Activated gamma-delta T cell treated with Interleukin-2 at 50 U/mL for 16 hours (primary cell): ENCODE results near the gene RAI1.
"Not testable (repeated sequence)": the region's sequence is repeated elsewhere in the genome, so short reads cannot be mapped to it uniquely, and the experiment has no call there.

Experiments used
- DNase-seq: peaks from one replicate; pipeline ENCODE4 v3.0.0-alpha.2; 2020

Gene RAI1

DNA sequence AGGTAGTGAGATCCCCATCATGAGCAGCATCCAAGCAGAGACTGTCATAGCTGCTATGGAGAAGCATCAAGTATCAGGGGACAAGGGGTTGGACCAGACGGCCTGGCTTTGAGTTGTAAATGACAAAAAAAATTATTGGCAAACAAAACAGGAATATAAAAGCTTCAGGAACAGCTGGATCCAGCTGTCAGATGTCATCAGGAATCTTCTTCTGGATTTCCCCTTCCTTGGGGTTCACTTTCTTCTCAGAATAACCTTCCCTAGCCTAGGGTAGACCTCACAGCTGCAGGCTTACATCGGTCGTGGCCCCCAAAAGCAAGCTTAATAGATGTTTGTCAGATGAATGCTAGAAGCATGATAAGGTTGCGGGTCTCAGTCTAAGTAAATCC, 17.2 kb upstream of the RAI1 start:
- DNase-seq = no peak

DNA sequence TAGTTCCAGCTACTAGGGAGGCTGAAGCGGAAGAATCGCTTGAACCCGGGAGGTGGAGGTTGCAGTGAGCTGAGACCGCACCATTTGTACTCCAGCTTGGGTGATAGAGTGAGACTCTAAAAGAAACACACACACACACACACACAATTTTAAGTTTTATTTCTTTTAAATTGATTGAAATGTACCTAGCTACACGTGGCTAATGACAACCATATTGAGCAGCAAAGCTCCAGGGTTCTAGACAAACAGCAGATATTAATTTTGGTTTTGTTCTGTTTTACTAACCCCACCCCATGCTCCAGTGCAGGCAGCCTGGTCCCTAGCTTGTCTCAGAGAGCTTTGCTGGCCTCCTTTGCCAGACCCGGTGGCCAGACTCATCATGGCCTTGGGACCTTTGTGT, 16.0 kb upstream of the RAI1 start:
- DNase-seq = no peak

DNA sequence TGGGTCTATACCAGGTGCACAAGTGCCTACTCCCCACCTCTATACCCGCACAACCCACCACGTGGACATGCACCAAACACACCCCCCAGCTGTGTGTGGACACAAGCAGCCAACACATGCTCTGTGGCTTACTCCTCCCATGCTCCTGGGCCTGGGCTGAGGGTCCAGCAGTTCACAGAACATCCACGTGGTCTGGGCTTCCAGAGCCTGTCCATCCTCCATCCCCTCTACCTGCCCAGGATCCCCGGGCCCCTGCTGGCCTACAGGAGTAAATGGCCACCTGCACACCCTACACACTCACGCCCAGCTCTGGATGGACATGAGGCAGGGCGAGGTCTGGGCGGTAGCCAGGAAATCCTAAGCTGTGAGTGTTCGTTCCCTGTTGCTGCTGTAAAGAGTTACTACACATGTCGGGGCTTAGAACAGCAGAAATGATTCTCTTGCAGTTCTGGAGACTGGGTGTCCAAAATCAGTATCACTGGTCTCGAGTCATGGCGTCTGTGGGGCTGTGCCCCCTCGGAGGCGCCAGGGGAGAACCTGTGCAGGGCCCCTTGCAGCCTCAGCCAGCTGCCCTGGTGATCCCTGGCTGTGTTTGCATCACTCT, 15.0 kb upstream of the RAI1 start:
- no peak for DNase-seq

DNA sequence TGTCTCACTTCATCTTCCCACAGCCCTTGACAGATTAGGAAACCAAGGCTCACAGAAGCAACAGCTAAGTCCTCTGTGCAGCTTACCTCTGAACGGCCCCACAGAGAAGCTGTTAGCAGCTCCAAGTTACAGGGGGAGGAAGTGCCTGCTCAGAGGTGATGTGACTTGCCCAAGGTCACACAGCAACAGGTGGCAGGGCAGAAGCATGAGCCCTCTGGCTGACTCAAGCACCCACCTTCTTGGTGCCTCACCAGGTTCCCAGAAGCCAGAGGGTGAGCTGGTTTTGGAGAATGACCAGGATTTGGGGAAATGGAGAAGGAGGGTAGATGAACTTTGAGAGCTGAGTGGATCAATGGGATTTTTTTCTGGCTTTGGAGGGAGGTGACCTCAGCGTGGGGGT, 14.0 kb upstream of the RAI1 start:
- DNase-seq = no peak

DNA sequence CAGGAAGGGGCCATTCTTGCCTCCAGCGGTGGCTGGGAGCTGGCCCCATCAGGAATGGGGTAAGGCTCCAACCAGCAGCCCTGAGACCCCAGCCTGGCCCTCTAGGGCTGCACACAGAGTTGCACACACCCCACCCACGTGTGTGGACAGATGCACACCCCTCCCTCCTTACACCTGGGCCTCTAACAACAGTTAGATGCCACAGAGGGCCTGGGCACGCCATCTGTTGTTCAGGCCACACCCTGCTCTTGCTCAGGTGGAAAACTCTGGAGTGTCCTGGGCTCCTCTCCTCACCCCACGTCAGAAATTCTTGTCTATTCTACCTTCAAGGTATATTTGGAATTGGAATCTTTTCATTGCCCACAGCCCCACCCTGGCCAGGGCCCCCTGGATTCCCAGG, 13.3 kb upstream of the RAI1 start:
- DNase-seq = no peak

DNA sequence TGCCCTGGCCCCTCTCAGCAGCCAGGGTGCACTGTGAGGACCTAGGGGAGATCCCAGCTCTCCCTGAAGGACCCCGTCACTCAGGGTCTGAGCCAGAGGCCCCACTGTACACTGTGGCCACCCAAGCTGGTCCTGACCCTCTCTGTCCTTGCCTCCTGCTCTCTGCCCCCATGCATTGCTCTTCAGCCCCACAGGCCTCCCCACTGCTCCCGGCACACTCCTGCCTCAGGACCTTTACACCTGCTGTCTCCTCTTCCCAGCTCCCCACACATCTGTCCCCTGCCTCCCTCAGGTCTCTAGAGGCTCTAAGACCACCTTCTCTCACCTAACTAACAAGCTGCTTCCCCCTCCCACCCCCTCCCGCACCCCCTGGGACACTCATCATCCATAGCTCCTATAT, 12.9 kb upstream of the RAI1 start:
- no peak for DNase-seq

DNA sequence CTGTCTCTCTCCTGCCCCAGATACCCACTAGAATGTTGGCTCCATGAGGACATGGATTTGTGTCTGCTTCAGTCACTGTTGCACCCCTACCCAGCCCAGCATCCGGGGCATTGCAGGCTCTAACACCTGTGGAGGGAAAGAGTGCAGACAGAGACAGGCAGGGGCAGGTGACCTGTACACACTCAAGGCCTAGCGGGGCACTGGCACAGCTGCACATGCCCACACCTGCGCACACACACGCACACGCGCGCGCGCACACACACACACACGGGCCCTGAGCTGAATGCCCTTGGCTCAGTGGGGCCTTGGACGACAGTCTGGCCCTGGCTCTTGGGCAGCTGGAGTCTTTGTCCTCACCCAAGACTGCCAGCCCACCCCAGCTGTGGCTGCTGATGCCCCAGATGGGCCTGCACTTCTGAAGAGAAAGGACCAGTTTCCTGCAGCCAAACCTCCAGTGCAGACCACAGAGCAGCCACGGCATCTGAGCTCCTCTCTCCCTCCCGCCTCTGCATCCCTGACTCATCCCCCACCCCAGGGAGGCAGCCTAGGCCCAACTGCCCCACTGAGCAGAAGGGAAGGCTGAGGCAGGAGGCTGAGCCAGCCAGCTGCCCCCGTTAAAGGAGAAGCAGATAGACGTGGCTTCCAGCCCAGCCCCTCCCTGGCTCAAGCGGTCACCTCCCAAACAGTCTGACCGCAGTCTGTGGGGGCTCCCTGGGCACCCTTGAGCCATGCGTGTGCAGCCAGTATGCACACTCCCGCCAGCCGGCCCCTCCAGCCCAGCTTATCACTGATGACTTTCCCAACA, 12.3 kb upstream of the RAI1 start:
- DNase-seq = no peak

DNA sequence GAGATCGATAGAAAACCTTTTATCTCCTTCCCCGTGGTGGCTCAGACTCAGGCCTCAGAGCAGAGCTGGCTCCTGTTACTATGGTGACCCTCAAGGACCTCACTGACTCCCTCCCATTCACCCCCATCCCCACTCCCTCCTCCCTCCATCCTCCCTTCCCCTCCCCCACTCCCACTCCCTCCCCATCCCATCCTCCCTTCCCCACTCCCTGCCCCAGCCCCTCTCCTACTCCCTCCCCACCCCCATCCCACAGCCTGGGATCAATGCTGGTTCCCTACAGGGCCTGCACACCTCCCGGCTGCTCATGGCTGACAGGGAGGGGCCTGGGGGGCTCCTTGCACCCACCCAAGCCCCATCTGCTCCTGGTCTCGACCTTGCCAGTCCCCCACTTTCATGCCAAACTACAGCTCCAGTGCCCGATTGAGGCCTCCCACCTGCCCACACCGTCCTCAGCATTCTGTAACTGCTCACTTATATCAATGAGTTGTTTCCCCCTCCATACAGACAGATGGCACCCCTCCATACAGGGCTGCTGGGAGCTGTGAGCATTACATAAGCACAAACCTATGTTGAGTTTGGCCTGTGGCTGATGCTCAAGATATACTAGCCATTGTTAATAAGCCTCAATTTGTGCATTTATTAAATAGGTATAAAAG, 11.6 kb upstream of the RAI1 start:
- DNase-seq = no peak

DNA sequence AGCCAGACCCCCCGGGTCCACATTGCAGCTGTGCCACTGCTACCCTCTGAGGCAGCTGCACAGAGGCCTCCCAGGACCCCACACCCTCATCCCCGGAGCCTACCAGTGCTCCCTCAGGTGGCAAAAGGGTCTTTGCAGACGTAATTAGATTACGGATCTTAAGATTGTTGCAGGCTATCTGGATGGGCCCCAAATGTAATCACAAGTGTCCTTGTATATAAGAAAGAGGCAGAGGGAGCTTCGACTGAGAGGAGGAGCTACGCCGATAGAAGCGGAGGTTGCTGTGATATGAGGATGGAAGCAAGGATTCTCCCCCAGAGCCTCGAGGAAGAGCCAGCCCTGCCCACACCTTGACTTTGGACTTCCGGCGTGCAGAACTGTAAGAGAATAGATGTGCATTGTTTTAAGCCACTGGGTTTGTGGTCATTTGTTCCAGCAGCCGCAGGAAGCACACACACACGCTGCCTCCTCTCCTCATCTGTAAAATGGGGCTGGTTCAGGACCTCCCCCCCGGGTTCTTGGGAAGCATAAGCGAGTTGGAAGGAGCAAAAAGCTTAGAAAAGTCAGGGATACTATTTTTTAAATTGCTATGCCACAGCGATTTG, 10.5 kb upstream of the RAI1 start:
- DNase-seq = no peak

DNA sequence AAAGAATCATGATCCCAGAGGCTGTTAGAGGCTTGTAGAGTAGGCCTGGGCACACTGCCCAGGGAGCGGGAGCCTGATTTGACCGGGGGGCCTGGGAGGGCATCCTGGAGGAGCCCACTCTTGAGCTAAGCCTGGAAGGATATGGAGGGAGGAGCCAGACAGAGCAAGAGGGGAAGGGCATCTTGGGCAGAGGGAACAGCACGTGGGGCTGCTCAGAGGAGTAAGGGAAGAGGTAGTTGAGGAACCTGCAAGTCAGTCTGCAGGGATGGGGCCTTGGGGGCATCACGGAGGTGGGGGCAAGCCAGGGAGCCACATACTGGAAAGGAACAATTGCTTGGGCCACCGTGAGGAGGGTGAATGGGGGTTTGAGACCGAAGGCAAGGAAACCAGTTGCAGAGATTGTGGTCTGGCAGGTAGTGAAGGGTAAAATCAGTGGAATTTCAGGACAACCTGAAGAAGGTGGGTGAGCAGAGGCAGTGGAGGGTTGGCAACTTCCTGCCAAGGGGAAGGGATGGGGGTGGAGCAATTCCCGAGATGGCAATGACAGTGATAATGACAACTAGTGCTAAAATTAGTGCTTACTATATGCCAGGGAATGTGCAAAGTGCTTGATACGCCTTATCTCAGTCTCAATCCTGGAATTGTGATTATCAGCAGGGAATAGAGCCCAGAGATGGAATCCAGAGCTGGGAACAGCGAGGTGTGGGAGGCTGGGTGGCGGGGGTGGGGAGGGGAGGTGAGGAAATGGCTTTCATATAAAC, 9.7 kb upstream of the RAI1 start:
- DNase-seq = no peak

DNA sequence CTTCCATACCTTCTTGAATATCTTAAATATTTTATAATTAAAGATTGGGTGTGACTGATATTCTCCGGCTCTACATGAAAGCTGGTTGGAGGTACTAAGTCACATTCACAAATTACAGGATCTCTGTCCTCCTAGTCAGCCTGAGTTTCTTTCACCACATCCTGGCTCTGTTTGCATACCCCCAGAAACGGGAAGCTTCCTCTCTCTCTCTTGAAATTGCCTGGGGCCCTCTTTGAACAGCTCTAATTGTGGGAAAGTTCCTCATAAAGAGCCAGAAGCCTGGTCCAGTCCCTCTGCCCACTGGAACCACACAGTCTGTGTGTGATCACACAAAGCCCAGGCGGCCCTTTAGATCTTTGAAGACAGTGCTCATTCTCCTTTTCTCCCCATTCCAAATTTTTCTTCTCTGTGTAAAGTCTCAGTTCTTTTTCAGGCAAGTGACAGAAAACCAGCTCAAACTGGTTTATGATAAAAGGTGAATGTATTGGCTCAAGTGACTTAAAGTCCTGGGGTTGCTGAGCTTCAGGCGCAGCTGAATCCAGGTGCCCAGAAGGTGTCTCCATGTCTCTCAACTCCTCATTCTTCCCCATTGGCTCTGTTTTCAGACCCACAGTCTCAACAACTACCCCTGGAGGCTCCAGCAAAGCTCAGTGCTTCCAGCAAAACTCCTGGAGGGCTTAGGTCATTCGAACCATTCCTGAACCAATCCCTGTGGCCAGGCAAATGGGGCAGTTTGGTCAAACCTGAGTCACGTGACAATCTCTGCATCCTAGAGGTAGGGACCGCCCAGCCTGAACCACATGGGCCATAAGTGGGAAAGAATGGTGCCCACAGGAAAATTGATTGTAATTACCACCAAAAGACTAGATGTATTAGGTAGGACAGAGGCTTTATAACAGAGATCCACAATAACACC, 8.5 kb upstream of the RAI1 start:
- no peak for DNase-seq

DNA sequence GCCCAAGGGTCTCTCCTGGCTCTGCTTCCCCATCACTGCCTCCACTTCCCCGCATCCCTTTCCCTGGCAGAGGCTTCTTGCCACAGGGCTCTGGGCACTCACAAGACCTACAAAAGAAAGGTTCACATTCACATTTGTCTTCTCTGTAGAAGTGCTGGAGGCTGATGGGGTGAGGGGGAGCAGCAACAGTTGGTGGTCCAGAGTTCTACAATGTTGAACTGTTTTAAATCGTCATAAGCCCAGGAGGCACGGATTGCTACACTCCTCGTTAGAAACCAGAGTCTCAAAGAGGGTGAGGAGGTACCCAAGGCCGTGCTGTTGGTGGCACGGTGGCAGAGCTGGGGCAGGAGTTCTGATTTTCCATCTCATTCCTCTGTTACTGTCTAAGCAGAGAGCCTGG, 5.8 kb upstream of the RAI1 start:
- no peak for DNase-seq

DNA sequence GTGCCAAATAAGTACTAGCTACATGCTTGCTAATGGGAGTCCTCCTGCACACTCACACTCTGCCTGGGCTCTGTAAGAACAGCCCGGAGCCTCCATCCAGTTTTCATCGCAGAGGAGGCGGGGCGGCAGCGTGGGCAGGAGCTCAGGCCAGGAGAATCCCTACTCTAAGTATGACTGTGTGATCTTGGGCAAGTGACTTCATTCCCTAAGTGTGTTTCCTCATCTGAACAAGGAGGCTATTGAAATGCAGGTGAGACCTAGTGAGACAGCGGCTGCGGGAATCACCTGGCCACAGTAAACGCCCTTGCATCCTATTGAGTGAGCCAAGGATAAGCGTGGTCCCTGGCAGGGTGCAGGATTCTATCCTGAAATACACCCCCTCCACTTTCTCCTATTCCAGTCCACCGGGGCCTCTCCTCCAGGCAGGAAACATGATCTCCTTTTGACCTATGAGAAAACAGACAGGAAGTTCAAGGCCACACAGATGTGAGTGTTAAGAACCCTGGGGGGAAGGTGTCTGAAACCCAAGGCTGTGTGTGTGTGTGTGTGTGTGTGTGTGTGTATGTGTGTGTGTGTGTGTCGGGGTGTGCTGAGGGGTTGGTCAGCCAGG, 5.2 kb upstream of the RAI1 start:
- peak; percentile 37 for DNase-seq

DNA sequence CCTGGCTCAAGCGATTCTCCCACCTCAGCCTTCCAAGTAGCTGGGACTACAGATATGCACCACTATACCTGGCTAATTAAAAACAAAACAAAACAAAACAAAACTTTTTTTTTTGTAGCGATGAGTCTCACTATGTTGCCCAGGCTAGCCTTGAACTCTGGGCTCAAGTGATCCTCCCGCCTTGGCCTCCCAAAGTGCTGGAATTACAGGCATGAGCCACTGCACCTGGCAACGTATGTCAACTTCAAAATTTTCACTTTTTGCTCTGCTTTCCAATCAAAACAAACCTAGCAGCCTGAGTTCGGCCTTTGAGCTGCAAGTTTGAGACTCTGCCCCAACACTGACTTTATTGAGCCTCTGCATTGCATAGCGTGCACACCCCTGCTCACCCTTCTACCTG, 4.5 kb upstream of the RAI1 start:
- no peak for DNase-seq

DNA sequence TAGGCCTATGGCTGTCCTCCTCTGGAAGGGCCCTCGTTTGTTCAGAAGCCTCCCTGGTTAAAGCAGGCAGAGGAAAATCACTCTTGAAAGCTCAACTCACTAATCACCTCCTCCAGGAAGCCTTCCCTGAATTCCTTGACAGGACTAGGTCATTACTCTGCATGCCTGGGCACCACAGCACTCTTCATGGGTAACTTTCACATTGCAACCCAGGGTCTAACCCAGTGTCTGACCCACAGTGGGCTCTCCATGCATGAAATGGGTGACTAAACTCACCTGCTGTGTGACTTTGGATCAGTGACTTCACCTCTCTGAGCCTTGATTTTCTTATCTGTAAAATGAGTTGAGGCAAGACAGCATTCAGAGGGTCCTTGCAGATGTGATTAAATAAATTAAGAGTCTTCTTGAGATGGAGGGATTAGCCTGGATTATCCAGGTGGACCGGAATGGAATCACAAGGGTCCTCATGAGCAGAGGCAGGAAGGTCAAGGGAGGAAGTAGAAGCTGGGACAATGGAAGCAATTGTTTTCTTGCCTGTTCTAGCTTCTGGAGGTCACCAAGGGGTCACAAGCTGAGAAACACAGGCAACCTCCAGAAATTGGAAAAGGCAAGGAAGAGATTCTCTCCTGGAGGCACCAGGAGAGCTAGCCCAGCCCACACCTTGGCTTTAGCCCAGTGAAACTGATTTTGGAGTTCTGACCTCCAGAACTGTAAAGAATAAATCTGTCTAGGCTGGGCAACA, 3.8 kb upstream of the RAI1 start:
- no peak for DNase-seq

DNA sequence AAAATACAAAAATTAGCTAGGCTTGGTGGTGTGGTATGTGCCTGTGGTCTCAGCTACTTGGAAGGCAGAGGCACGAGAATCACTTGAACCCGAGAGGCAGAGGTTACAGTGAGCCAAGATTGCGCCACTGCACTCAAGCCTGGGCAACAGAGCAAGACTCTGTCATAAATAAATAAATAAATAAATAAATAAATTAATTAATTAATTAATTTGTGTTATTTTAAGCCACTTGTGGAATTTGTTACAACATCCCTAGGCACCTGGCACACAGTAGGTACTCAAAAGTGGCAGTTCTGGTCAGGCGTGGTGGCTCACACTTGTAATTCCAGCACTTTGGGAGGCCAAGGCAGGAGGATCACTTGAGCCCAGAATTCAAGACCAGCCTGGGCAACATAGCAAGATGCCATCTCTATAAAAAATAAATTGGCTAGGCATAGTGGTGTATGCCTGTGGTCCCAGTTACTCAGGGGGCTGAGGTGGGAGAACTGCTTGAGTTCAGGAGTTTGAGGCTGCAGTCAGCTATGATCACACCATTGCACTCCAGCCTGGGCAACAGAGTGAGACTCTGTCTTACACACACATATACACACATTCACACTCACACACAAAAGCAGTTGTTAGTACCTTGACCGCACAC, 3.1 kb upstream of the RAI1 start:
- not testable (repeated sequence) for DNase-seq

DNA sequence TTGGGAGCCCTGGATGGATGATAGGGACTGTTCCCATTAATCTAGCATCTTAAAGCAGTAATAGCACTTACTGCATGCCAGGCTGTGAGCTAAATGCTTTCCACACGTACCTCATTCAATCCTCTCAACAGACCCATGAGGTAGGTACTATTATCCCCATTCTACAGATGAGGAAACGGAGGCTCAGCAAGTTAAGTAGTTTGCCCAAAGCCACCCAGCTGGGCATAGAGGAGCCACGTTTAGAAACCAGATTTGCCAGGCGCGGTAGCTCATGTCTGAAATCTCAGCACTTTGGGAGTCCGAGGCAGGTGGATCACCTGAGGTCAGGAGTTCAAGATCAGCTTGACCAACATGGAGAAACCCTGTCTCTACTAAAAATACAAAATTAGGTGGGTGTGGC, 2.0 kb upstream of the RAI1 start:
- no peak for DNase-seq

DNA sequence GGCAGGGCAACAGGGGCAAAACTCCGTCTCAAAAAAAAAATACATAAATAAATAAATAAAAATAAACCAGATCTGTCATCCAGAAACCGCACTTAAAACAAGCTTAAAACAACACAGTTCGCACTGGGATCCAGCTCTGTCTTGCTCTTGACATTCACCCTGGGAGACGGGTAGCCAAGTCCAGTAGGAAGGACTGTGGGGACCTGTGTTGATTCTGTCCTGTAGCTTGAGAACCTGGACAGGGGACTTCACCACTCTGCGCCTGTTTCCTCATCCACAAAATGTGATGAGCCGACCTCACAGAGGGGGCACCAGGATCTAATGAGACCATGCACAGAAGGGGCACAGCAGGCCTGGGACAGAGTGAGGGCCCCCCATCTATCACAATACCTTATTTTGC, 1.5 kb upstream of the RAI1 start:
- DNase-seq = no peak

DNA sequence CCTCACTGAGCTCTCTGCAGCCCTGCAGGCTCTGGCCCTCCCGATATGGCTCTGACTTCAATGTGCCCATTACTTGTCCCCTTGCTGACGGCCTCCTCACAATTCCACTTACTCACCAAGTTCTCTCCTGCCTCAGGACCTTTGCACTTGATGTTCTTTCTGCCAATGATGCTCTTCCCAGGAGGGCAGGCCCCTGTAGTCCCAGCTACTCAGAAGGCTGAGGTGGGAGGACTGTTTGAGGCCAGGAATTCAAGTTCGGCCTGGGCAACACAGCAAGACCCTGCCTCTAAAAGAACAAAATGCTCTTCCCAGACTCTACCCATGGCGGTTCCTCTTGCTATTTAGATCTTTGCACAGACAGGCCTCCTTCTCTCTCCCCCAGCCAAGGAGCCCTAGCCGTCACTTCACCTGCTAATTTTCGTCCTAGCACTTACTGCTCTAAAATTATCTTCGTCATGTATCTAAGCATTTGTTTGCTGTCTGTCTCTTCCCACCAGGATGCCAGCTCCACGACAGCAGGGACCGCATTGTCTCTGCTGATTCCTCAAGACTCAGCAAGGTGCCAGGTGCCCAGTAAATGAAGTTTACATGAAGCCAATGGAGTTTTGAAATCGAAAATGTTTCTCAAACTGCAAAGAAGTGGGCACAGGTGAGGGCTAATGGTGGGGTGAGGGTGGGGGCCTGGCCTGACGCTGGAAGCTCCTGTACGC, 626 bp upstream of the RAI1 start:
- DNase-seq = no peak
